Muscle layer of duodenum (tissue), 2 donors: ENCODE measurements around the gene SLC4A1.

ENCODE experiments used
- H3K27ac ChIP-seq: one replicate; pipeline ENCODE4 v1.7.0; 2013; ENCODE audit warnings: mild to moderate bottlenecking, low read length
- H3K27me3 ChIP-seq: one replicate; pipeline ENCODE4 v1.7.0; 2013; ENCODE audit warnings: low read depth, mild to moderate bottlenecking, control low read depth, low read length
- H3K36me3 ChIP-seq, 2 donors: one replicate each; pipeline ENCODE4 v1.7.0; 2013; ENCODE audit warnings: low read length in 2 of 2, control low read depth in 1 of 2, mild to moderate bottlenecking in 1 of 2; ENCODE audit not compliant: insufficient read depth in 2 of 2, control insufficient read depth in 1 of 2
- H3K4me1 ChIP-seq, 2 donors: one replicate each; pipeline ENCODE4 v1.7.0; 2013; ENCODE audit warnings: low read length in 2 of 2, mild to moderate bottlenecking in 2 of 2, control low read depth in 1 of 2, moderate library complexity in 1 of 2; ENCODE audit not compliant: insufficient read depth in 2 of 2, control insufficient read depth in 1 of 2
- H3K4me3 ChIP-seq, 2 donors: one replicate each; pipeline ENCODE4 v1.7.0; 2013; ENCODE audit warnings: low read length in 2 of 2, low read depth in 1 of 2, mild to moderate bottlenecking in 1 of 2
- H3K9me3 ChIP-seq, 2 donors: one replicate each; pipeline ENCODE4 v1.7.0; 2013; ENCODE audit warnings: low read length in 2 of 2, control low read depth in 1 of 2, mild to moderate bottlenecking in 1 of 2; ENCODE audit not compliant: control insufficient read depth in 1 of 2
- donor health status: healthy.

SLC4A1 gene

GRCh38 chr17:44229090-44229489 is 38.8 kb downstream of the SLC4A1 start:
- no peak overlapping the region for H3K4me3 ChIP-seq
- H3K27ac ChIP-seq: no peak overlapping the region
- no peaks in the 10 kb centered on the region for H3K36me3 ChIP-seq
- peaks cover 0 to under 1% of the 10 kb centered on the region in 2 donors for H3K4me1 ChIP-seq
- H3K27me3 ChIP-seq: no peaks in the 10 kb centered on the region
- H3K9me3 ChIP-seq: no peaks in the 10 kb centered on the region

GRCh38 chr17:44223541-44224071 is 44.3 kb downstream of the SLC4A1 start:
- no peaks in the 10 kb centered on the region for H3K9me3 ChIP-seq
- peak overlapping the region; percentile 79 for H3K27ac ChIP-seq
- H3K4me3 ChIP-seq: no peak overlapping the region
- H3K36me3 ChIP-seq: no peaks in the 10 kb centered on the region
- H3K27me3 ChIP-seq: no peaks in the 10 kb centered on the region
- peaks cover 11 to 21% of the 10 kb centered on the region in 2 donors for H3K4me1 ChIP-seq

- Histone ChIP-seq H3K9me3 (no peaks in the 10 kb centered on the region), H3K4me1 (peaks cover 19 to 30% of the 10 kb centered on the region in 2 donors), H3K4me3 (peak overlapping the region; percentile 77 to 79), H3K27ac (peak overlapping the region; percentile 79), H3K27me3 (no peaks in the 10 kb centered on the region), H3K36me3 (no peaks in the 10 kb centered on the region)
These were observed 45.6 kb downstream of the SLC4A1 start for GRCh38 chr17:44222112-44222869.

- Histone ChIP-seq H3K27ac (peak overlapping the region; percentile 79), H3K4me1 (peaks cover 23 to 34% of the 10 kb centered on the region in 2 donors), H3K9me3 (no peaks in the 10 kb centered on the region), H3K36me3 (peaks cover under 1 to 2% of the 10 kb centered on the region in 2 donors), H3K27me3 (no peaks in the 10 kb centered on the region), H3K4me3 (peak overlapping the region; percentile 77 to 79)
These were observed 46.1 kb downstream of the SLC4A1 start for GRCh38 chr17:44221862-44222111.

GRCh38 chr17:44221084-44221861 is 46.7 kb downstream of the SLC4A1 start:
- Histone ChIP-seq H3K9me3 (no peaks in the 10 kb centered on the region), H3K4me3 (peak overlapping the region; percentile 77 to 79), H3K36me3 (peaks cover 6 to 8% of the 10 kb centered on the region in 2 donors), H3K27ac (peak overlapping the region; percentile 79), H3K27me3 (no peaks in the 10 kb centered on the region), H3K4me1 (peaks cover 24 to 39% of the 10 kb centered on the region in 2 donors)

- H3K27ac ChIP-seq: peak overlapping the region; percentile 83
- peaks cover 14 to 16% of the 10 kb centered on the region in 2 donors for H3K36me3 ChIP-seq
- peaks cover 24 to 42% of the 10 kb centered on the region in 2 donors for H3K4me1 ChIP-seq
- H3K27me3 ChIP-seq: no peaks in the 10 kb centered on the region
- H3K9me3 ChIP-seq: no peaks in the 10 kb centered on the region
- peak overlapping the region; percentile 77 to 79 for H3K4me3 ChIP-seq
These were observed 47.5 kb downstream of the SLC4A1 start for GRCh38 chr17:44220213-44221083.

GRCh38 chr17:44219616-44220212 is 48.2 kb downstream of the SLC4A1 start, which contains the start of gene UBTF:
TSS of gene UBTF (minus strand) at chr17:44219675. CDS start at chr17:44218229, 1,446 bp downstream.
- Histone ChIP-seq H3K4me1 (peaks cover 24 to 42% of the 10 kb centered on the region in 2 donors), H3K36me3 (peaks cover 21 to 23% of the 10 kb centered on the region in 2 donors), H3K27ac (peak within 1 kb of the TSS; percentile 83), H3K27me3 (no peaks in the 10 kb centered on the region), H3K9me3 (no peaks in the 10 kb centered on the region), H3K4me3 (peak within 1 kb of the TSS; percentile 67 to 77)

- H3K4me3 ChIP-seq: peak overlapping the region; percentile 33 to 62
- H3K4me1 ChIP-seq: peaks cover 24 to 42% of the 10 kb centered on the region in 2 donors
- no peak overlapping the region for H3K27ac ChIP-seq
- no peaks in the 10 kb centered on the region for H3K9me3 ChIP-seq
- peaks cover 27 to 29% of the 10 kb centered on the region in 2 donors for H3K36me3 ChIP-seq
- H3K27me3 ChIP-seq: no peaks in the 10 kb centered on the region
These were observed 48.8 kb downstream of the SLC4A1 start for GRCh38 chr17:44219108-44219615.

- Histone ChIP-seq H3K4me3 (peak overlapping the region; percentile 49 to 54), H3K27ac (peak overlapping the region; percentile 76), H3K27me3 (no peaks in the 10 kb centered on the region), H3K4me1 (peaks cover 20 to 36% of the 10 kb centered on the region in 2 donors), H3K36me3 (peaks cover 31 to 35% of the 10 kb centered on the region in 2 donors), H3K9me3 (no peaks in the 10 kb centered on the region)
These were observed 49.4 kb downstream of the SLC4A1 start for GRCh38 chr17:44218344-44219107.
